ENCODE results near the gene SLC44A3. TPM values are rescaled to one million over a fixed set of nuclear protein-coding genes. Genes with fewer than 3 reads are reported as not detected.

The SLC44A3 gene
- total RNA-seq, 4 donors from 2014 or later, result 7.6 to 15.5 (median 10.0) TPM

DNA sequence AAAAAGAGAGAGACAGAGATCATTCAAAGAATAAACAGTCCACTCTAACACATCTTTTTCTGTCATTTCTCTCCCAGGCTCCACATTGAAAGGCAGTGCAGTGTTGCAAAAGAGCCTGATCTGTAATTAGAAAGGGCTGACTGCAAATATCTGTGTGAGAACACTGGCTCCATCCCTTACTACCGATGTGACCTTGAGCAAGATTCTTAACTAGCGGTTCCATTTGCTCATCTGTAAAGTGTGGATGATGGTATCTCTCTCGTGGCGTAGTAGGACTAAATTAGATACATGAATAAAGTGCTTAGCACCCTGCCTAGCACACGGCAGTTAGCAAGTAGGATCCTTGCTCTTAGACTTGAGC, 26.9 kb upstream of the SLC44A3 start:
- WGBS, result 50% methylated on average over 5 of the region's 5 CpGs
- TF ChIP-seq EP300 (IDR thresholded peaks at IDR 0.05) (no peak), POLR2AphosphoS5 (IDR thresholded peaks at IDR 0.05) (no peak), POLR2A (IDR thresholded peaks at IDR 0.05) (no peak)
- TF ChIP-seq, protein P1, sequence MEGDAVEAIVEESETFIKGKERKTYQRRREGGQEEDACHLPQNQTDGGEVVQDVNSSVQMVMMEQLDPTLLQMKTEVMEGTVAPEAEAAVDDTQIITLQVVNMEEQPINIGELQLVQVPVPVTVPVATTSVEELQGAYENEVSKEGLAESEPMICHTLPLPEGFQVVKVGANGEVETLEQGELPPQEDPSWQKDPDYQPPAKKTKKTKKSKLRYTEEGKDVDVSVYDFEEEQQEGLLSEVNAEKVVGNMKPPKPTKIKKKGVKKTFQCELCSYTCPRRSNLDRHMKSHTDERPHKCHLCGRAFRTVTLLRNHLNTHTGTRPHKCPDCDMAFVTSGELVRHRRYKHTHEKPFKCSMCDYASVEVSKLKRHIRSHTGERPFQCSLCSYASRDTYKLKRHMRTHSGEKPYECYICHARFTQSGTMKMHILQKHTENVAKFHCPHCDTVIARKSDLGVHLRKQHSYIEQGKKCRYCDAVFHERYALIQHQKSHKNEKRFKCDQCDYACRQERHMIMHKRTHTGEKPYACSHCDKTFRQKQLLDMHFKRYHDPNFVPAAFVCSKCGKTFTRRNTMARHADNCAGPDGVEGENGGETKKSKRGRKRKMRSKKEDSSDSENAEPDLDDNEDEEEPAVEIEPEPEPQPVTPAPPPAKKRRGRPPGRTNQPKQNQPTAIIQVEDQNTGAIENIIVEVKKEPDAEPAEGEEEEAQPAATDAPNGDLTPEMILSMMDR (IDR thresholded peaks at IDR 0.05), result no peak
- H3K4me3 ChIP-seq, result no peak overlapping the region

DNA sequence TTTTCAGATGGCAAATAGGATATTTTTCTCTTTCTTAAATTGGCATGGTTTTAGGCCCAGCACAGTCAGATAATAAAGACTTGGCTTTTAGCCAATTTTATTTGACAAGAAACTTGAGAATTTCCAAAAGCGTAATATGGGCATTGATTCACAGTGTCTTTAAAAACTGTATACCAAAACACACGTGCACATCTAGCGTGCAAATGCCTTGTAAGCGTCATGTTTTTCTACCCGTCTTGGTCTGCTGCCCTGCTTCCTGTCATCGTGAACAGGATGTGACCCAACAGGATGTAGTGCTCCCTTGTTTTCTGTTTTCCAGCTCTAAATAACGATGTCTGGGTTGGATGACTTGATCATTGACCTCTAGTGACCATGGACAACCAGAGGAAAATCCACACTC, 24.7 kb upstream of the SLC44A3 start:
- H3K4me1 ChIP-seq, result peaks cover 2% of the 10 kb centered on the region
- H3K27ac ChIP-seq, result no peak overlapping the region
- no peaks in the 10 kb centered on the region for H3K36me3 ChIP-seq
- no peaks in the 10 kb centered on the region for H3K9me3 ChIP-seq
- DNase-seq (ENCODE audit: low spot score in 2 of 2), result no peak
- TF ChIP-seq POLR2AphosphoS5 (IDR thresholded peaks at IDR 0.05), result no peak
- TF ChIP-seq POLR2A (IDR thresholded peaks at IDR 0.05), result no peak
- no peak for TF ChIP-seq EP300 (IDR thresholded peaks at IDR 0.05)
- TF ChIP-seq, protein P1 (IDR thresholded peaks at IDR 0.05), result no peak
- H3K27me3 ChIP-seq, result no peaks in the 10 kb centered on the region
- WGBS, result 76% methylated on average over 7 of the region's 7 CpGs
- H3K4me3 ChIP-seq, result no peak overlapping the region

More for the DNA sequence above, 26.9 kb upstream of the SLC44A3 start:
- H3K4me1 ChIP-seq, result peaks cover 2% of the 10 kb centered on the region
- no peaks in the 10 kb centered on the region for H3K27me3 ChIP-seq
- H3K27ac ChIP-seq, result peak overlapping the region; percentile 75
- no peak for DNase-seq (ENCODE audit: low spot score in 2 of 2)
- H3K9me3 ChIP-seq, result no peaks in the 10 kb centered on the region
- no peaks in the 10 kb centered on the region for H3K36me3 ChIP-seq

DNA sequence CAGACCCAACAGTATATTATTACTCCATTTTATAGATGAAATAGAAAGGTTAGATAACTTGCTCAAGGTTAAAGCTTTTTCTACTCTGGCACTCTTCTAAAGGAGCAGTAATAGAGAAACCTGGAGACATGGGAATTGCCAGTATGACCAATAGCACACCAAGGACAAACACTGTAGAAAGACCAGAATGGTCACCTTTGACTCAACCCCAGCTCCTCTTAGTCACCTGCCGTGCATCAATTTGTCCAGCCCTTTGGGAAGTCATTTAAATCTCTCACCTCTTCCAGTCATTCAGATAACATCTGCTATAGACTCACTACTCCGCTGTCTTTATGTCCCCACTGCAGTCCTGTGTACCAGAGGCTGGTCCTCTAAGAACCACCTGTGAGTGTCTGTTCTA, 23.9 kb upstream of the SLC44A3 start:
- Histone ChIP-seq H3K27me3 (no peaks in the 10 kb centered on the region), H3K27ac (no peak overlapping the region), H3K36me3 (no peaks in the 10 kb centered on the region), H3K9me3 (no peaks in the 10 kb centered on the region), H3K4me1 (peaks cover 7% of the 10 kb centered on the region), H3K4me3 (no peak overlapping the region)
- TF ChIP-seq, protein P1 (IDR thresholded peaks at IDR 0.05), result no peak
- TF ChIP-seq EP300 (IDR thresholded peaks at IDR 0.05), result no peak
- no peak for TF ChIP-seq POLR2AphosphoS5 (IDR thresholded peaks at IDR 0.05)
- DNase-seq (ENCODE audit: low spot score in 2 of 2), result no peak
- 97% methylated on average over 2 of the region's 2 CpGs for WGBS

DNA sequence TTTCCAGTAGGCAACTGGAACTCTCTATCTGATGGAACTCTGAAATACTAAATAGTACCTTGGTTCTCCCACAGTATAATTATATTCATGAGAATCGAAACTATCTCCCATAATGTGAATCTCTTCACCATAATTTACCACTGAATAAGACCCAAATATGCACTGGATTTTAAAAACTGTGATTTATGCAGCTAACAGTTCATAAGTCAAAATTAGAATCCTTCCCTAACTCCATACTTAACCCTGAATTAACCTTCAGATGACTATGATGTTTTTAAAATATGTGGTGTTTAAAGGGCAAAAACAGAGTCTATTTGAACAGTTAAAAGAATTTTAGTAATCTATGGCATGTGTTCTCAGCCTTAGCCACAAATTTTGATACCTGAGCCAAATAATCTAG, 22.9 kb upstream of the SLC44A3 start:
- peaks cover 16% of the 10 kb centered on the region for H3K4me1 ChIP-seq
- no peaks in the 10 kb centered on the region for H3K36me3 ChIP-seq
- no peak for TF ChIP-seq POLR2A (IDR thresholded peaks at IDR 0.05)
- no peak for TF ChIP-seq POLR2AphosphoS5 (IDR thresholded peaks at IDR 0.05)
- no peak for TF ChIP-seq EP300 (IDR thresholded peaks at IDR 0.05)
- TF ChIP-seq, protein P1 (IDR thresholded peaks at IDR 0.05), result no peak
- H3K4me3 ChIP-seq, result no peak overlapping the region
- 84% methylated on average over 1 of the region's 1 CpG for WGBS
- DNase-seq (ENCODE audit: low spot score in 2 of 2), result no peak
- H3K27ac ChIP-seq, result no peak overlapping the region
- no peaks in the 10 kb centered on the region for H3K27me3 ChIP-seq
- no peaks in the 10 kb centered on the region for H3K9me3 ChIP-seq

DNA sequence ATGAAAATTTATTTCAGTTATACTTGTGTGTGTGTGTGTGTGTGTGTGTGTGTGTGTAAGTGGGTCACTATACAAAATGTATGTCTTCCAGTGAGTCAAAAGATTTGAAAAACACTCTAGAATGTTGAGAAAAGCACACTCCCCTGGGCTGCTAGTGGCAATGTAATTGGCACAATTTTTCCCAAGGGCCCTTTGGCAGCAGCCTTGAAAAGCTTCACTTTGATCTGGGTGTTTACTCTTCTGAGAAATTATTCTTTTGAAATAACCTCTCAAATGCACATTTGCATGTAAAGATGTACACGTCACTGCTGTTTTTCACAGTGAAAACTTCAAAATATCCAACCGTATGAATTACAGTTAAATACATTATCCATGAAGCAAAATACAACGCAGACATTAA, 22.1 kb upstream of the SLC44A3 start:
- no peak for DNase-seq (ENCODE audit: low spot score in 2 of 2)
- H3K27ac ChIP-seq, result no peak overlapping the region
- WGBS, result 83% methylated on average over 3 of the region's 3 CpGs
- H3K27me3 ChIP-seq, result no peaks in the 10 kb centered on the region
- H3K4me3 ChIP-seq, result no peak overlapping the region
- H3K9me3 ChIP-seq, result no peaks in the 10 kb centered on the region
- no peaks in the 10 kb centered on the region for H3K36me3 ChIP-seq
- peaks cover 21% of the 10 kb centered on the region for H3K4me1 ChIP-seq
- TF ChIP-seq POLR2AphosphoS5 (IDR thresholded peaks at IDR 0.05) (no peak), POLR2A (IDR thresholded peaks at IDR 0.05) (no peak), EP300 (IDR thresholded peaks at IDR 0.05) (no peak)
- TF ChIP-seq, protein P1 (IDR thresholded peaks at IDR 0.05), result no peak
